ENCODE data around the gene COQ2.
A peak's percentile ranks its signal among the peaks of the same experiment; 100 is the strongest.
"Not testable (repeated sequence)": the region's sequence is repeated elsewhere in the genome, so short reads cannot be mapped to it uniquely, and the experiment has no call there.

Gene COQ2

GRCh38 chr4:83247415-83248357, 36.9 kb downstream of the COQ2 start:
- no peak for DNase-seq (ENCODE audit: low read depth)

DNA sequence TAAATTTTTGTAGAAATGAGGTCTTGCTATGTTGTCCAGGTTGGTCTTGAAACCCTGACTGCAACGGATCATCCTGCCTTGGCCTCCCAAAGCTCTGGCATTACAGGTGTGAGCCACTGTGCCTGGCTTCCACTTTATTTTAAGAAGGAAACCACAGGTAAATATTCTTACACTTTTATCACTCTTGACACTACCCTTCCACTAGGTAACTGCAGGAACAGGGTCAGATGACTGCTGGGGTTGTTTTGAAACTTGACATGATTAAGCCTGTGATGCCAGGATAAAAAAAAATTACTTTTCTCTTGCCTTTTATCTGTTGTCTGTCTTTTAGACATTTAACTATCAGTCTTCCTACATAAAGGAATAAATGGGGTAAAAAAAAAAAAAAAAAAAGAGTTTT, 43.5 kb downstream of the COQ2 start:
- no peak for DNase-seq (ENCODE audit: low read depth)

DNA sequence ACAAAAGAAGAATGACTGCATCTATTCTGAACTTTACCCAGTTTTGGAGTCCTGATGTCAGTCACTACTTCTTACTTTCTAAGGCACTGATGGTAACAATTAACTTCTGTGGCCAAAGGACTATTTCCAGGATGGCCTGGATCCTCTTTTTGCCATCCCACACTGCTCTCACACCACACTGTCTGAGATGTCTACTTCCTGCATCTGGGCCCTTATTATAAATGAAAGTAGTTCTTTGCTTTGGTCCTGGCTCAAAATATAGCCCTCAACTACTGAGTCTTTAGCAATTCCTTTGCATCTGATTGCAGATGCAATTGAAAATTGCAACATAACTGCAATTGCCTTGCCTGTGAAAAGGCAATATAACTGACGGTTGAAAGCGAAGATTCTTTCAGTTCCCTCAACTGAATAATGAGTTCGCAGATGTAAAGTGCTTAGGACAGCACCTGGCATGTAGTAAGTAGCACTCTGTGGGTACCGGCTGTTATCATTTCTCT, 44.2 kb downstream of the COQ2 start:
- no peak for DNase-seq (ENCODE audit: low read depth)

GRCh38 chr4:83238393-83239248, 46.0 kb downstream of the COQ2 start:
- no peak for DNase-seq (ENCODE audit: low read depth)

DNA sequence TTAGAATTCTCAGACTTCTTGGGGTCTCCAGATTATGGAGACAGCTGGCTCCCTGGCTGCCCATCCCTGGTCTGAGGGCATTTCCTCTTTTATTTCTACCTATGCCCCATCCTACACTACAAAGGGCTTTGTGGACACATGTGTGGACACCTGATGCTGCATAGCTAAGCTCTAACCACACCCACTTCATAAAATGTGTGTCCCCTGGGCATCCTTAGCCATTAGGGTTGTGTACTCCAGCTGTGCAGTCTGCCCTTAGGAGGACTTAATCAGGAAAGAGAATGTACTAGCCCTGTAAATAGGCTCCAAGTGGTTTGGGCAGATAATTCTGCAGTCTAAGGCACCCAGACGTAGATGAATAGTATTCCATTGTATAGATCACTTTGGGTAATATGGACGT, 47.0 kb downstream of the COQ2 start:
- no peak for DNase-seq (ENCODE audit: low read depth)

DNA sequence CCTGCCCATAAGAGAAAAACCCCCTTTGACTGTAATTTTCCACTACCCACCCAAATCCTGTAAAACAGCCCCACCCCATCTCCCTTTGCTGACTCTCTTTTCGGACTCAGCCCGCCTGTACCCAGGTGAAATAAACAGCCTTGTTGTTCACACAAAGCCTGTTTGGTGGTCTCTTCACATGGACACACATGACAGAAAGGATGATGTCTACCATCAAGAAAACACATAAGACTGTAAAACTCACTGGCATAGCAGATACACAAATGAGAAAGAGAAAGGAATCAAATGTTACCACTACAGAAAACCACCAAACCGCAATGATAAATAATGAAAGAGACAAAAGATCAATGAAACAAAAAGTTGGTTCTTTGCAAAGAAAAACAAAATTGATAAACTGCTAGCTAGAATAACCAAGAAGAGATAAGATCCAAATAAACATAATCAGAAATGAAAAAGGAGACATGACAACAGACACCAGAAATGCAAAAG, 48.9 kb downstream of the COQ2 start:
- not testable (repeated sequence) for DNase-seq (ENCODE audit: low read depth)

GRCh38 chr4:83234902-83235644, 49.5 kb downstream of the COQ2 start:
- no peak for DNase-seq (ENCODE audit: low read depth)

GRCh38 chr4:83234387-83234786, 50.2 kb downstream of the COQ2 start:
- DNase-seq (ENCODE audit: low read depth), result not testable (repeated sequence)

- DNase-seq (ENCODE audit: low read depth), result no peak
These were observed 52.5 kb downstream of the COQ2 start for GRCh38 chr4:83232082-83232481.

DNA sequence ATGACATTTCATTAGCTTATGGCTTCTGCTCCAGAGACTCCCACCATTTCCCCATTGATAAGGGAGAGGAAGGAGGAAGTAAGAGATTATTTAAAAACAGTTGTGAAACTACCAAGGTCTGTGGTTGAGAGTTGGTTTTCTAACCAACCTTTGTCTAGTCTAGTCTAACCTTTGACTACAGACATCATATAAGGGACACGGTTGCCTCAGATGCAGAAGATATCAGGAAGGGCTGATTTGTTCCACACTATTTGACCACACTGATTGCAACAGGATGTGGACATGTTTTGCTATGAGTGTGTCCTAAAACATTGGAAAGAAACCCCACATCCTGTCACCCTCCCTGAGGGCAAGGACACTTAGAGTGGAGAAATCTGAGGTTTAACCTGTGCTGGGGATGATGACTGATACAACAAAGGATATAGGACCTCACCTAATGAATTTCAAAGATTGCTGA, 53.0 kb downstream of the COQ2 start:
- no peak for DNase-seq (ENCODE audit: low read depth)

DNA sequence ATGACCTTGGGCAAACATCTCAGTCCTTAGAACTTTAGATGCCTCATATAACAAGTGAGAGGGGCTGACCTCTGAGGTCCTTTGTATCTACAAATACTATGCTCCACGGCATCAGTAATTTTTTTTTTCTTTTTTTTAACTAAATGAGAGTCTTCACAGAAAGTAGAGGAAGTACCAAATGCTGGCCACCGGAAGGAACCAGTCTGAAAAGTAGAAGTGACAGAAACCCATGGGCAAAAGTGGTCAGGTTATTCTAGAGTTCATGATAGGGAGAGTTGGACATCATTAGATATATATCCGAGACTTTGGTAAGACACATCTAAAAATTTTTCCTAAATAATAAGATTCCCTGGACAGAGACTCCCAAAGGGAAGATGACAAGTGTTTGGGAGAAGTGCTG, 53.7 kb downstream of the COQ2 start:
- no peak for DNase-seq (ENCODE audit: low read depth)

DNA sequence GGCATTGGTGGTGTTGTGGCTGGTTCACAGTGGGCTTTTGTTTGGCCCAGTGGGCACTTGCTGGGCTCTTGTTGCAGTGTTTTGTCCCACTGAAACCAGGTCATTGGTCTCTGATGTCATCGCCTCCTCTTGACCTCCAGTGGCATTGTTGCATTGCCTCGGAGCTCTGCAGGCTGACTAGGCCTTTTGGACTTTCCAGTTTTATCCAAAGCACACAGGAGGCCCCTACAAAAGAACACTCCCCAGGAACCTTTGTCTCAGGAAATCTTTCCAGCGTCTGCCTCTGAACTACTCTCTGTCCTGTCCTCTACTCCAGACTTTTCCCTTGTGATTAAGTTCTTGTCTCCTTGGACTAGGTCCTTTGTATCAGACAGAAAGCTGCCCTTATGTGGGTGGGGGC, 54.8 kb downstream of the COQ2 start:
- DNase-seq (ENCODE audit: low read depth), result no peak

DNA sequence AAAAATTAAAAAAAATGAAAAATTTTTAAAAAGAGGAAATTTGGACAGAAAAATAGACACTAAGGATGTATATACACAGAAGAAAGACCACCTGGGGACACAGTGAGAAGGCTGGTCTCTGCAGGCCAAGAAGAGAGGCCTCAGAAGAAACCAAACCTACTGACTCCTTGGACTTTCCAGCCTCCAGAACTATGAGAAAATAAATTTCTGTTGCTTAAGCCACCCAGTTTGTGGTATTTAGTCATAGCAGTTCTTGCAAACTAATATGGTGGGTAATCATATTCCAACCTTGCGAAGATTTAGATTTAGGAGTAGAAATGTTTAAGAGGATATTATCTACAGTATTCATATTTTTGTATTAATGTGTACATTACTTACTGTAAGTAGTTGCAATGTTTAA, 56.4 kb downstream of the COQ2 start:
- DNase-seq (ENCODE audit: low read depth), result no peak

GRCh38 chr4:83224502-83225197, 59.9 kb downstream of the COQ2 start:
- no peak for DNase-seq (ENCODE audit: low read depth)

DNA sequence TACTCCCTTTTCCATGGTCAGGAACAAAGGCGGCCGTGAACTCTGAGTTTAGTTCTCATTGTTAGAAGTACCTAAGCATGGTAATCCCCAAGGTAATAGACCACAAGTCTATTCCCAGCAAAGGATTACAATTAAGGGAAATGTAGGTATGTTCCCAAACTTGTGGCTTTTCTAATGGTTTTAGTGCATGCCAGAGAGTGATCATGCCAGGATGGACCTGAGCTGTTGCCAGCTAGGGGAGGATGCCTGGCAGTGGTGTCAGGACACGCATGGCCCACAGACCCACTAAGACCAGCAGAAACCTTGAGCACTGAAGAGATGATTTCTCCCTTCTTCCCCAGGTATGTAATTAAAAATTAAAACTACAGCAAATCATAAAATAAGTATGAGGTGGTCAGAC, 60.8 kb downstream of the COQ2 start:
- no peak for DNase-seq (ENCODE audit: low read depth)

DNA sequence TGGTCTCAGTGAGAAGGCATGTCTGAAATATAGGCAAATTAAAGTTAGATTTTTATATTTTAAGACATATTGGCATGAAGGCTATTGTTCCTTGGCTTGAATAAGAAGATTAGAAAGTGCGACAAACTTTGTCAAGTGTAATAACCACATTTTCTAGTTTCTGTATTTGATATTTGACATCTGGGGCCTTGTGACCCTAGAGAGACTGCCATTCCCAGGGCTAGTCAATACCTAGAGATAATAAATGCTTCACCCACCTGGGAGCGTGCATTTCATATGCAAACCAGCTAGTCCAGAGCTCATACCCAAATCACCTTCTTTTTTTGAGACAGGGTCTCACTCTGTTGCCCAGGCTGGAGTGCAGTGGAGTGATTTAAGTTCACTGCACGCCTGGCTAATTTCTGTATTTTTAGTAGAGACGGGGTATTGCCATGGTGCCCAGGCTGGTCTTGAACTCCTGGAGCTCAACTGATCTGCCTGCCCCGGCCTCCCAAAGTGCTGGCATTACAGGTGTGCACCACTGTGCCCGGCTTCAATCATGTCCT, 62.6 kb downstream of the COQ2 start:
- no peak for DNase-seq (ENCODE audit: low read depth)

- DNase-seq (ENCODE audit: low read depth), result no peak
These were observed 65.0 kb downstream of the COQ2 start for GRCh38 chr4:83219344-83220331.

- peak; percentile 48 for DNase-seq (ENCODE audit: low read depth)
These were observed 66.7 kb downstream of the COQ2 start for GRCh38 chr4:83217721-83218522.
